HG02840 (cell line): Measurements from ENCODE around the gene ARL6.

Source experiments
- ATAC-seq: cut with Tn5 transposase; IDR thresholded peaks from one replicate; pipeline ENCODE4 v1.9.1; 2021; ENCODE audit warnings: mild to moderate bottlenecking, moderate library complexity, moderate number of reproducible peaks; ENCODE audit not compliant: unreplicated experiment, low FRiP score

The ARL6 gene, protein sequence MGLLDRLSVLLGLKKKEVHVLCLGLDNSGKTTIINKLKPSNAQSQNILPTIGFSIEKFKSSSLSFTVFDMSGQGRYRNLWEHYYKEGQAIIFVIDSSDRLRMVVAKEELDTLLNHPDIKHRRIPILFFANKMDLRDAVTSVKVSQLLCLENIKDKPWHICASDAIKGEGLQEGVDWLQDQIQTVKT

DNA sequence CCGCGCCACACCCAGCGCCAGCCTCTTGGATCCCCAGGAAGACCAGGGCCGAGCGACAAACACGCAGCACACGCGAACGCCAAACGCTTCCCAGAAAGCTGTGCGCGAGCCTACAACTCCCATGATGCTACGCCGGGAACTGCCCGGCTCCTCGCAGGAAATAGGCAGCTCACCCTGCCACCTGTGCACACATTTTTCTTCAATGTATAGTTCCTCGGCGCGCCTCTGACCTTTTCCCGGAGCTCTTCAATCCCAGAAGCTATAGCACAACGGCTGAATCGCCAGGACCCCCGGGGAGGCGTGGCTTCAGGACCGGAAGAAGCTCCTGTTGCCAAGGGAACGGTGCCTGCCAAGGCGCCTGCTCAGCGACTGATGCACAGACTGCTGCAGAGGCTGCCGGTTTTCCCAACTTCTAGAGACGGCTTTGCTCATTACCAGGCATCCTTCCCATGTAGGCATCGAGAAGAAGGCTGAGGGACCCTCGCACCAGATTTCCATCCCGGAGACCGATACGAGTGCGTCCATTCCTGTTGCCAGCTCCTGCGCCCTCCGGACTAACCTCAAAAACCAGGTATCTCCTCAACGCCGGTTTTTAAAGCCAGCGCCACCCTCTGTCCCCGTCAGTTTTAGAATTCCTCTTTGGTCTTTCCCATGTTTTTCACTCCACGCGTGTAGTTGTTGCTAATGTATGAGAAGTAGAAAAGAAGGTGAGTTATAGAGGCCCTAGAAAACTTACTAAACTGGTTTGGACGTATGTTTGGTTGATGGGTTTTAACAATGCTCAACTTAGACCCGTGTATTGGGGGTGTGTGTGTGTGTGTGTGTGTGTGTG, at the start of gene ARL6:
ARL6 (plus strand) TSS at position 352 of the 832 bp plus-strand sequence. CDS start 3,350 bp downstream, outside the sequence.
- ATAC-seq: peak; percentile 97

GRCh38 chr3:97719156-97719821, 45.3 kb upstream of the ARL6 start:
- peak; percentile 82 for ATAC-seq

- no peak for ATAC-seq
These were observed 44.1 kb upstream of the ARL6 start for GRCh38 chr3:97720417-97720816.

GRCh38 chr3:97721446-97721845, 43.1 kb upstream of the ARL6 start:
- no peak for ATAC-seq

DNA sequence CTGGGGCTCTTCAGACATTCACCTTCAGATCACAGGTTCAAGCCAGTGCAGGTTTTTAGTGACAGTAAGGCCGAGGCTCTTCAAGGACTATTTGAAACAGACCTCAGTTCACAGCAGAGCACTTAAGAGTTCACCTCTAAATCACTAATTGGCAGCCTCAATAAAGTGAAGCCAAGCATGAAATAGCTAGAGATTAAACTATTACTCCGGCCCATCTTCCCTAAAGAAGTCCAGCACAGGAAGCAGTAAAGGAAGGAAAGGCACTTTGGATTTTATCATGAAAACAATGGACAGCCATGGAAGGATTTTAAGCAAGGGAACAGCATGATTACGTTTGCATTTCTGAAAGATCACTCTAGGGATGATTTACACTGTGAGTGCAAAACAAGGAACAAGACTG, 27.6 kb upstream of the ARL6 start:
- no peak for ATAC-seq

DNA sequence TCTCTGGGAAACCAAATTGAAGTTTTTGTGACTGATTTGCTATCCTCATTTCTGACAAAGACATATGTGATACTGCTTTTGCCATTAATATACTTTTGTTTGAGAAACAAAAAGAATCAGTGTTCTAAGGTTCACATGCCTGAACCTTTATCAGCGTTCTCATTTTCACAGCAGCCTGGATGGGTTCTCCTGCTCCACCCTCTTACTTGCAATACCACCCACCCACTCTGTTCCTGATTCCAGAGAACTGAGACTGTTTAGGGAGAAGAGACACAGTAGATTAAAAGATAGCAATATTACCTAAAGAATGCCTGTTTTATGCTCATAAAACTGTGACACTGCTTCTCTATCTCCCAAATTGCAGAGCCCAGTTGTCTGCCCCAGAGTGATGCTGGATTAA, 25.8 kb upstream of the ARL6 start:
- ATAC-seq: no peak

DNA sequence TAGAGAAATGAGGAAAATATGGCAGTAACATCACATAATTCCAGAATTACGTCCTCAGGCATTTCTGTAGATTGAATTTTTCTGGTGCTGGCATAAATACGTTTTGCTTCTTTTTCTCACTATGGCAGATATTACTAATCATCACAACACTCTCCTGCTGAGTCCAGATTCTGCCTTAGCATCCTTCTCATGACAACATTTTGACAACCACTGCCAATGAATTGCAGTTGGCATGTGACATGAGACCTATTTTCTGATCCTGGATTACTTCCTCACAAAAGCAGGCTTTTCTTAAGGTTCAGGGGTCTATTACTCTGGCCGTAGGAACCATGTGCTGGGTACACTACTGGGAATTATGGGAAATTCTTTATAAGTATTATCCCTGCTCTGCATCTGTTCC, 22.5 kb upstream of the ARL6 start:
- ATAC-seq: no peak

GRCh38 chr3:97744289-97744688, 20.3 kb upstream of the ARL6 start:
- no peak for ATAC-seq

- ATAC-seq: peak; percentile 49
These were observed 762 bp upstream of the ARL6 start for GRCh38 chr3:97763586-97764406.

DNA sequence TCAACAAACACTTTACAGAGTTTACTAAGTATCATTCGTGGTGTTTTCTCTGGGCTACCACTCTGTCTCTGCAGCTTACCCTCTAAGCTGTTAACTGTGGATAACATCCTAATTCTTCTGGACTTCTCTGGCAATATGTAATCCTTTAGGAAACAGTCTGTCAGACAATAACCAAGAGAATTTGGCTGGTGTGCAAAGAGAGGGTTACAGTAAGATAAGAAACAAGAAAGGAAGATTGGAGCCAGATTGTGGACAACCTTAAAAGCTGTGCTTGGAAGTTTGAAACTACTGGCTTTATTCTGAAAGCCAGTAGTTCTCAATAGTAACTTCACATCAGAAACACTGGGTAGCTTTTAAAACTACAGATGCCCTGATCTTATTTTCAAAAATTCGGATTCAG, 778 bp downstream of the ARL6 start:
- no peak for ATAC-seq

GRCh38 chr3:97772926-97773325, 8.4 kb downstream of the ARL6 start:
- ATAC-seq: no peak

- no peak for ATAC-seq
These were observed 13.6 kb downstream of the ARL6 start for GRCh38 chr3:97778152-97778551.

DNA sequence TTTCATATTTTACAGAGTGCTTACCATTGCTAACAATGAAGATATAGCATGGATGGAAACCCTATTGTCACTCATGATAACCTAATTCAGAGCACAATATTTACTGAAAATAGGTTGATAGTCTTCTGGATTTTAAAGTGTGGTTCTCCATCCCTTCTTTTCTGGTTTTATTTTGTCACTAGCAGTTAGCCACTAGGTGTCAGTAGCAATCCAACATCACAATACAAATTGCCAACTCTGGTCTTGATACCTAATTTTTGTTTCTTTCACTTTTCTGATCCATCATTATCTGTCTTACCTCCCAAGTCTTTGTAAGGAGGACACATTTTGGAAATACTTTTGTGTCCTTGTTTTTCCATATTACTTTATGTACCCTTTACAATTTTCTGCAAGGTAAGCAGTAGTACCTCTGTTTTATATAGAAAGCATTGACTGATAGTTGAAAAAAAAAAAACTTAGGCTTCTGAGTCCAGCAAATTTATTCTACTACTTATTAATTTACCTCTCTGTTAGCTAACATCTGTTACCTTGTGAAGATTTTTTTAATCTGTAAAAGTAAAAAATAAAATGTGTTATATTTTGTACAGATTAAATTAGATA, 29.0 kb downstream of the ARL6 start:
- ATAC-seq: no peak

GRCh38 chr3:97795951-97796350, 31.4 kb downstream of the ARL6 start:
- no peak for ATAC-seq

GRCh38 chr3:97804471-97804870, 39.9 kb downstream of the ARL6 start:
- ATAC-seq: no peak

DNA sequence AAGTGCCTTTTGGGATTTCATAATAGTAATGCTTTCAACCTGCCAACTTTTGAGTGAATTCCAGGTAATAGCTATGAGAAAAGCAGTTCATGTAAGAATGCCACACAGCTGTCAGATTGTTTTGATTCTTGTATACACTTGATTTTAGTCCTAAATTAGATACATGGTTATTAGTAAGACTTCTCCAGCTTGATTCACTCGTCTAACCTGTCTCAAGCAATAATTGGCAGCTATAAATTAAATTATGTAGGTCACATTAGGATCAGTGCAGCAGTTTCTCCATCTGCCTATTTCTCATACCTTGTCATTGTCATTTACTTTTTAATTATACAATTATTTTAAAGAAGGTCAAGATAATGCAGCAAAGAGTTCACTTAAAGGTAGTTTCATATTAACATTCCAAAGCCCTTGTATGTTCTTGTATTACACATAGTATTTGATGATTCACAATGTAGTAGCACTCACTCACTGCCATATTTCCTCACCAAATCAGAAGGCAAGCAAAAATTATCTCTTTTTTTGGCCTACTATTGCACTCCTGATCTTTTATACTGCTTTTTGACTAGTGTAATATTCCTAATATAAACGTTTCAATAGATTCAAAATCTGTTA, 46.3 kb downstream of the ARL6 start:
- no peak for ATAC-seq

GRCh38 chr3:97815149-97815917, 50.8 kb downstream of the ARL6 start:
- no peak for ATAC-seq

DNA sequence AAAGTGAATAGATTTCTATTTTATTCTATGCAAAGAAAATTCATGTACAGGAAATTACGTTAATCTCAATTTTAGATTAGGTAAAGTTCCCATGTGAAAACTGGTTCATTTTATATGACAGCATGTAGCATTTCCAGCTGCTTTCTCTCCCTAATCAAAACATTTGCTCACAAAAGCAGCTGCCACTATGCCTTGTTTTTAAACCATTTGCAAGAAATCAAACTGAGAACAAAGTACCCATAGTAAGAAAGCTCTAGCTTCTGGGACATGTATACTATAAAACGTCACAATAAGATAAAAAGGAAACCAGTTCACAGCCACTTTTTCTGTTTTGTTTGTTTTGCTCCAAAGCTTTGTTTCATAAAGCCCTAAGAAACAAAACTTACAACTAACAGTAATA, 52.3 kb downstream of the ARL6 start:
- ATAC-seq: no peak

DNA sequence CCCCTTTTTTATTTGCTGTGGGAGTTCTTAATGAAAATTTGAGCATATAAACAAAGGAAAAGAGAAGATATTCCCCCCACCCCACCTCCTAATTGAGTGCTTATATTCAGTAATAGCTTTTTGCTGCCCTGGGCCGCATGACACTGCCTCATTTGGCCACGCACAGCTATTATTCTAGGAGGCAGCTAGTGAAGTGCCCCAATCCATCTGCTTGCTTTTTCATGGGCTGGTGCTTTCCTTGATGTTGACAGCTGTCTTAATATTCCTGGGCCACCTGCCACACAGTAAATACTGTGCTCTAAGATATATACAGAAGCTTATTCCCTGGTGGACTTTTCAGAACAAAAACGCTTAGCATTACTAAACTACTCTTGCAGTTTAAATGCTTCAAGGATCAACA, 53.4 kb downstream of the ARL6 start:
- no peak for ATAC-seq
